ENCODE results near the gene GHRH. TPM values are rescaled to one million over a fixed set of nuclear protein-coding genes. Genes with fewer than 3 reads are reported as not detected.

The GHRH gene
- not detected for polyA plus RNA-seq (ENCODE audit: insufficient read length in 3 of 3)

- DNase-seq (ENCODE audit: low read depth in 3 of 3, low spot score in 2 of 3): no peak
Measured at GRCh38 chr20:37261714-37262113, at the start of gene GHRH. Gene GHRH (minus strand): TSS chr20:37261814. CDS start chr20:37256889, 4,925 bp downstream.

GRCh38 chr20:37310951-37311350, 49.3 kb upstream of the GHRH start:
- DNase-seq (ENCODE audit: low read depth in 3 of 3, low spot score in 2 of 3): no peak

- DNase-seq (ENCODE audit: low read depth in 3 of 3, low spot score in 2 of 3): no peak
Measured at GRCh38 chr20:37309936-37310590, 48.4 kb upstream of the GHRH start.

- DNase-seq (ENCODE audit: low read depth in 3 of 3, low spot score in 2 of 3): no peak
Measured at GRCh38 chr20:37309290-37309689, 47.7 kb upstream of the GHRH start.

GRCh38 chr20:37308086-37309050, 46.8 kb upstream of the GHRH start:
- DNase-seq (ENCODE audit: low read depth in 3 of 3, low spot score in 2 of 3): no peak

- no peak for DNase-seq (ENCODE audit: low read depth in 3 of 3, low spot score in 2 of 3)
Measured at GRCh38 chr20:37305839-37306238, 44.2 kb upstream of the GHRH start.

GRCh38 chr20:37305079-37305478, 43.5 kb upstream of the GHRH start:
- no peak for DNase-seq (ENCODE audit: low read depth in 3 of 3, low spot score in 2 of 3)

- DNase-seq (ENCODE audit: low read depth in 3 of 3, low spot score in 2 of 3): no peak
Measured at GRCh38 chr20:37303637-37304036, 42.0 kb upstream of the GHRH start.

- DNase-seq (ENCODE audit: low read depth in 3 of 3, low spot score in 2 of 3): no peak
Measured at GRCh38 chr20:37302981-37303380, 41.4 kb upstream of the GHRH start.

GRCh38 chr20:37301558-37301957, 39.9 kb upstream of the GHRH start:
- no peak for DNase-seq (ENCODE audit: low read depth in 3 of 3, low spot score in 2 of 3)

GRCh38 chr20:37301120-37301519, 39.5 kb upstream of the GHRH start:
- DNase-seq (ENCODE audit: low read depth in 3 of 3, low spot score in 2 of 3): no peak

GRCh38 chr20:37299718-37300528, 38.3 kb upstream of the GHRH start:
- no peak for DNase-seq (ENCODE audit: low read depth in 3 of 3, low spot score in 2 of 3)

- DNase-seq (ENCODE audit: low read depth in 3 of 3, low spot score in 2 of 3): no peak
Measured at GRCh38 chr20:37298190-37298939, 36.8 kb upstream of the GHRH start.

- no peak for DNase-seq (ENCODE audit: low read depth in 3 of 3, low spot score in 2 of 3)
Measured at GRCh38 chr20:37297066-37297736, 35.6 kb upstream of the GHRH start.

- no peak for DNase-seq (ENCODE audit: low read depth in 3 of 3, low spot score in 2 of 3)
Measured at GRCh38 chr20:37296371-37296770, 34.8 kb upstream of the GHRH start.

- no peak for DNase-seq (ENCODE audit: low read depth in 3 of 3, low spot score in 2 of 3)
Measured at GRCh38 chr20:37295595-37295994, 34.0 kb upstream of the GHRH start.

- no peak for DNase-seq (ENCODE audit: low read depth in 3 of 3, low spot score in 2 of 3)
Measured at GRCh38 chr20:37295001-37295400, 33.4 kb upstream of the GHRH start.

GRCh38 chr20:37294262-37294981, 32.8 kb upstream of the GHRH start:
- no peak for DNase-seq (ENCODE audit: low read depth in 3 of 3, low spot score in 2 of 3)

- DNase-seq (ENCODE audit: low read depth in 3 of 3, low spot score in 2 of 3): no peak
Measured at GRCh38 chr20:37293301-37293943, 31.8 kb upstream of the GHRH start.

Data from right renal cortex interstitium (tissue), 3 donors.